ENCODE data around the gene ERH. TPM values are rescaled to one million over a fixed set of nuclear protein-coding genes. Genes with fewer than 3 reads are reported as not detected.
"Not testable (repeated sequence)": the region's sequence is repeated elsewhere in the genome, so short reads cannot be mapped to it uniquely, and the experiment has no call there.

ERH gene
- total and polyA plus RNA-seq, 5 donors from 2014 or later: 57.2 to 117 (median 85.0) TPM

DNA sequence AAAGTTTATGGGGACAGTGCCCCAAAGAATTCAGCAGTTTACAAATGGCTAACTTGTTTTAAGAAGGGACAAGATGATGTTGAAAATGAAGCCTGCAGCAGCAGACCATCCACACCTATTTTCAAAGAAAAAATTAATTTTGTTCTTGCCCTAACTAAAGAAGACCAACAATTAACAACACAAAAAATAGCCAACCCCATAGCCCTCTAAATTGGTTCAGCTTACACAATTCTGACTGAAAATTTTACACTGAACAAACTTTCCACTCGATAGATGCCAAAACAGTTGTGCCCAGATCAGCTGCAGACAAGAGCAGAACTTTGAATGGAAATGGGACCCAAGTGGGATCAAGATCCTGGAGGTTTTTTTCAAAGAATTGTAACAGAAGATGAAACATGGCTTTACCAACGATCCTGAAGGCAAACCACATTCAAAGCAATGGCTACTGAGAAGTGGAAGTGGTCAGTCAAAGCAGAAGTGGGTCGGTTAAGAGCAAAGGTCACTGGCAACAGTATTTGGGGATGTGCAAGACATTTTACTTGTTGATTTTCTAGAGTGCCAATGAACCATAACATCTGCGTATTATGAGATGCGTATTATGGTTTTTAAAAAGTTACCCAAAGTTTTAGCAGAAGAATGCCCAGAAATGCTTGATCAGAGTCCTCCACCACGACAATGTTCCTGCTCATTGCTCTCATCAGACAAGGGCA is 30.3 kb upstream of the ERH start:
- peaks cover 0 to 1% (median 0%) of the 10 kb centered on the region in 7 donors for H3K9me3 Mint-ChIP-seq
- no peaks in the 10 kb centered on the region for H3K27me3 ChIP-seq (ENCODE audit: control insufficient read depth, insufficient read depth, low read length)
- peaks cover 0 to 10% (median 6%) of the 10 kb centered on the region in 4 donors for H3K4me1 Mint-ChIP-seq
- ATAC-seq (ENCODE audit: low read depth in 2 of 2) (no peak), DNase-seq (no peak)
- no peaks in the 10 kb centered on the region for H3K4me1 ChIP-seq (ENCODE audit: control insufficient read depth, insufficient read depth, low read length, poor library complexity, severe bottlenecking)
- H3K27ac Mint-ChIP-seq: no peak overlapping the region
- no peak overlapping the region for H3K4me3 ChIP-seq (ENCODE audit: low read depth, low read length)
- H3K36me3 ChIP-seq (ENCODE audit: control insufficient read depth, insufficient read depth, low read length): peaks cover 39% of the 10 kb centered on the region
- H3K9me3 ChIP-seq (ENCODE audit: control insufficient read depth in 2 of 2, low read length in 2 of 2): no peaks in the 10 kb centered on the region
- no peaks in the 10 kb centered on the region for H3K27me3 Mint-ChIP-seq
- H3K4me3 Mint-ChIP-seq: no peak overlapping the region
- H3K36me3 Mint-ChIP-seq: peaks cover 52% of the 10 kb centered on the region
- no peak overlapping the region for H3K27ac ChIP-seq (ENCODE audit: insufficient read depth, low read length, poor library complexity, severe bottlenecking)

DNA sequence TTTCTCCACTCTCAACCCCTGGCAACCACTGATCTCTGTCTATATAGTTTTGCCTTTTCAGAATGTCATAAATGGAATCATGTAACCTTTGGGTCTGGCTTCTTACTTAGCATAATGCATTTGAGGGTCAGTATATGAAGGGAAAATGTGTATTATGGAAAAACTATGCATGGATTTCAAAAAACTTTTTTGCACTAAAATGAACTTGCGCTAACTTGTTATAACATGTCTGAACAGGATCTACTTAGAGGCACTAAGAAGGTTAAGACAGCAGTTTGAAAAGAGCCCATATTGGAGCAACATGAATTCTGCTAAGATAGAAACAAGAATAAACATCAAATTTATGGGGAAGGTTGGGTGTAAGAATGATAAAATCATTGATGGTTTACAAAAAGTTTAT is 29.5 kb upstream of the ERH start:
- Histone ChIP-seq H3K27me3 (ENCODE audit: control insufficient read depth, insufficient read depth, low read length) (no peaks in the 10 kb centered on the region), H3K9me3 (ENCODE audit: control insufficient read depth in 2 of 2, low read length in 2 of 2) (no peaks in the 10 kb centered on the region), H3K4me3 (ENCODE audit: low read depth, low read length) (no peak overlapping the region), H3K4me1 (ENCODE audit: control insufficient read depth, insufficient read depth, low read length, poor library complexity, severe bottlenecking) (no peaks in the 10 kb centered on the region), H3K36me3 (ENCODE audit: control insufficient read depth, insufficient read depth, low read length) (peaks cover 39% of the 10 kb centered on the region), H3K27ac (ENCODE audit: insufficient read depth, low read length, poor library complexity, severe bottlenecking) (no peak overlapping the region)
- H3K27me3 Mint-ChIP-seq: no peaks in the 10 kb centered on the region
- peaks cover 0 to 1% (median 0%) of the 10 kb centered on the region in 7 donors for H3K9me3 Mint-ChIP-seq
- DNase-seq (no peak), ATAC-seq (ENCODE audit: low read depth in 2 of 2) (no peak)
- peaks cover 0 to 7% (median 2%) of the 10 kb centered on the region in 4 donors for H3K4me1 Mint-ChIP-seq
- no peak overlapping the region for H3K27ac Mint-ChIP-seq
- H3K4me3 Mint-ChIP-seq: no peak overlapping the region
- H3K36me3 Mint-ChIP-seq: peaks cover 52% of the 10 kb centered on the region

DNA sequence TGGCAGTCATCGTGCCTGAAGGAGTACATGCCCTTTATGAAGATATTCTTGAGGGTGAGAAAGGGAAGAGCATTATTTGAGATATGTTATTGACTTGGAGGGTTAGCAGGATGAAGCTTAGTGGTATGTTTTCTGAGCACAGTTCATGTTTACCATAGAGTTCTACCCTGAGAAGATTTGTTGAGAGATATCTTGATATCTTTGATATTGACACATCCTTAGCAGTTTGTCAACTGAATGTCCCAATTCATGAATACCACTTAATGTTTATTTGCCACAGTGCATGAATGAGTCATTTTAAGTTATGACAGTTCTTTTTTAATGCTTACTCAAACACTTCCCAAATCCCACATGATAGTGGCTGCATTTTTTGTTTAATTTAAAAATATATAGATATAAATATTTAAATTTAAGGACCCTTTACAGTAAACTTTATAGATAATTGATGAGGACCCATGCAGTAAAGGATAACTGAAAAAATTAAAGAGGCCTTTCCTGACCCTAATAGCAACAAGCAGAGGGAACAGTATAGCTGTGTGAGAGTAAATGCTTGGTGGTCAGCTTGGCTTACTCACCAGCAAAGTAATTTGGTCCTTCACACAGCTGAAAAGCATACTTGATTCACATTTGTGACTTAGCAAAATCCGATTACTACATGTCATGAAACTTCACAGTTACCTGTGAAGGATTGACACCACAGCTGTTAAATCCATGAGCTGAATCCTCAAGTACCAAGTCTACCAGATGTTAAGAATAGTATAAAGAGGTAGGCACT is 26.2 kb upstream of the ERH start:
- H3K27ac Mint-ChIP-seq: peak overlapping the region in 2 of 3 donors; percentile 14 to 56
- no peak overlapping the region for H3K4me3 ChIP-seq (ENCODE audit: low read depth, low read length)
- H3K36me3 ChIP-seq (ENCODE audit: control insufficient read depth, insufficient read depth, low read length): peaks cover 39% of the 10 kb centered on the region
- peaks cover 35% of the 10 kb centered on the region for H3K36me3 Mint-ChIP-seq
- peaks cover 11 to 20% (median 16%) of the 10 kb centered on the region in 4 donors for H3K4me1 Mint-ChIP-seq
- no peak overlapping the region for H3K4me3 Mint-ChIP-seq
- DNase-seq (no peak), ATAC-seq (ENCODE audit: low read depth in 2 of 2) (no peak)
- no peaks in the 10 kb centered on the region for H3K27me3 ChIP-seq (ENCODE audit: control insufficient read depth, insufficient read depth, low read length)
- H3K27me3 Mint-ChIP-seq: no peaks in the 10 kb centered on the region
- peaks cover 0 to 1% (median 0%) of the 10 kb centered on the region in 7 donors for H3K9me3 Mint-ChIP-seq
- H3K9me3 ChIP-seq (ENCODE audit: control insufficient read depth in 2 of 2, low read length in 2 of 2): no peaks in the 10 kb centered on the region
- no peaks in the 10 kb centered on the region for H3K4me1 ChIP-seq (ENCODE audit: control insufficient read depth, insufficient read depth, low read length, poor library complexity, severe bottlenecking)
- no peak overlapping the region for H3K27ac ChIP-seq (ENCODE audit: insufficient read depth, low read length, poor library complexity, severe bottlenecking)

DNA sequence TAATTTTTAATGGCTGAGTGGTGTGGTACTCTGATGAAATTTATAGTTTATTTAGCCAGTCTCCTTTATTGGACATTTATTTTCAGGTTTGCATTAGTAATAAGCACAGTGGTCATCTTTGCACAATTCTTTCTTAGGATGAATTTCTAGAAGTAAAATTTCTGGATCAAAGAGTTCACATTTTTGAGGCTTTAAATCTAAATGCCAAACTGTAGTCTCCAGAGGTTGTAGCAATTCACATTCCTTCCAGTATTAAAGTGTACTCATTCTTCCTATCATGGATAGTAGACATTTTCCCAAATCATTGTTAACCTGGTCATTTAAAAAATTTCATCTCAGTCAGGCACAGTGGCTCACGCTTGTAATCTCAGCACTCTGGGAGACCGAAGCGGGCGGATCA is 25.2 kb upstream of the ERH start:
- Histone ChIP-seq H3K27ac (ENCODE audit: insufficient read depth, low read length, poor library complexity, severe bottlenecking) (no peak overlapping the region), H3K9me3 (ENCODE audit: control insufficient read depth in 2 of 2, low read length in 2 of 2) (no peaks in the 10 kb centered on the region), H3K36me3 (ENCODE audit: control insufficient read depth, insufficient read depth, low read length) (peaks cover 34% of the 10 kb centered on the region), H3K27me3 (ENCODE audit: control insufficient read depth, insufficient read depth, low read length) (no peaks in the 10 kb centered on the region), H3K4me1 (ENCODE audit: control insufficient read depth, insufficient read depth, low read length, poor library complexity, severe bottlenecking) (no peaks in the 10 kb centered on the region), H3K4me3 (ENCODE audit: low read depth, low read length) (no peak overlapping the region)
- Mint-ChIP-seq H3K4me3 (no peak overlapping the region), H3K4me1 (peaks cover 14 to 31% (median 18%) of the 10 kb centered on the region in 4 donors), H3K27ac (no peak overlapping the region), H3K36me3 (peaks cover 30% of the 10 kb centered on the region), H3K27me3 (no peaks in the 10 kb centered on the region), H3K9me3 (peaks cover 0 to 1% (median 0%) of the 10 kb centered on the region in 7 donors)
- DNase-seq (no peak), ATAC-seq (ENCODE audit: low read depth in 2 of 2) (no peak)

DNA sequence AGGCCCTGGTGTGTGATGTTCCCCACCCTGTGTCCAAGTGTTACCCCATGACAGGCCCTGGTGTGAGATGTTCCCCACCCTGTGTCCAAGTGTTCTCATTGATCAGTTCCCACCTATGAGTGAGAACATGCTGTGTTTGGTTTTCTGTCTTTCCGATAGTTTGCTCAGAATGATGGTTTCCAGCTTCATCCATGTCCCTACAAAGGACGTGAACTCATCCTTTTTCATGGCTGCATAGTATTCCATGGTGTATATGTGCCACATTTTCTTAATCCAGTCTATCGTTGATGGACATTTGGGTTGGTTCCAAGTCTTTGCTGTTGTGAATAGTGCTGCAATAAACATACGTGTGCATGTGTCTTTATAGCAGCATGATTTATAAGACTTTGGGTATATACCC is 18.0 kb upstream of the ERH start:
- not testable (repeated sequence) for ATAC-seq (ENCODE audit: low read depth in 2 of 2); H3K27me3 ChIP-seq (ENCODE audit: control insufficient read depth, insufficient read depth, low read length); H3K36me3 Mint-ChIP-seq; H3K27ac Mint-ChIP-seq; H3K36me3 ChIP-seq (ENCODE audit: control insufficient read depth, insufficient read depth, low read length); H3K27ac ChIP-seq (ENCODE audit: insufficient read depth, low read length, poor library complexity, severe bottlenecking); H3K9me3 ChIP-seq (ENCODE audit: control insufficient read depth in 2 of 2, low read length in 2 of 2); DNase-seq; H3K4me1 ChIP-seq (ENCODE audit: control insufficient read depth, insufficient read depth, low read length, poor library complexity, severe bottlenecking); H3K4me3 ChIP-seq (ENCODE audit: low read depth, low read length); H3K4me3 Mint-ChIP-seq; H3K27me3 Mint-ChIP-seq; H3K9me3 Mint-ChIP-seq
- peaks cover 20 to 48% (median 28%) of the 10 kb centered on the region in 4 donors for H3K4me1 Mint-ChIP-seq

DNA sequence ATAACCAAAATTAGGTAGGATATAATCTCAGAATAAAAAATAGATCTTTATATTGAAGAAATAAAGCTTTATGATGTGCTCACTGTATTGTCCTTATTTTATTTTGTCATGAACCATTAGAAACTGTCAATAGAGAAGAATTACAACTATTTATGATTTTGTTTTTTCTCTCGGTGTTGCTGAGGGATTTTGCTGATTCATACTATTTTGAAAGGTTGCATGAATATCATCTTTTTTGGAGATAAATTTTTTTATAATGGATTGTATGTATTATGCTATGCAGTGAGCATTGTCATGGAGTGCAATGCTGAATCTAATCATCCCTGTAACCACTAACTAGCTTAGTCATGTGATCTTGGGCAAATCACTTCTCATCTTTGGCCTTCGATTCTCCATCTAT is 15.4 kb upstream of the ERH start:
- peaks cover 9% of the 10 kb centered on the region for H3K36me3 Mint-ChIP-seq
- Histone ChIP-seq H3K9me3 (ENCODE audit: control insufficient read depth in 2 of 2, low read length in 2 of 2) (no peaks in the 10 kb centered on the region), H3K27ac (ENCODE audit: insufficient read depth, low read length, poor library complexity, severe bottlenecking) (no peak overlapping the region), H3K27me3 (ENCODE audit: control insufficient read depth, insufficient read depth, low read length) (no peaks in the 10 kb centered on the region), H3K4me3 (ENCODE audit: low read depth, low read length) (no peak overlapping the region), H3K4me1 (ENCODE audit: control insufficient read depth, insufficient read depth, low read length, poor library complexity, severe bottlenecking) (no peaks in the 10 kb centered on the region), H3K36me3 (ENCODE audit: control insufficient read depth, insufficient read depth, low read length) (no peaks in the 10 kb centered on the region)
- H3K27ac Mint-ChIP-seq: no peak overlapping the region
- H3K4me1 Mint-ChIP-seq: peaks cover 7 to 31% (median 21%) of the 10 kb centered on the region in 4 donors
- H3K27me3 Mint-ChIP-seq: no peaks in the 10 kb centered on the region
- peaks cover 0 to 8% (median 0%) of the 10 kb centered on the region in 7 donors for H3K9me3 Mint-ChIP-seq
- H3K4me3 Mint-ChIP-seq: no peak overlapping the region
- DNase-seq (no peak), ATAC-seq (ENCODE audit: low read depth in 2 of 2) (no peak)

DNA sequence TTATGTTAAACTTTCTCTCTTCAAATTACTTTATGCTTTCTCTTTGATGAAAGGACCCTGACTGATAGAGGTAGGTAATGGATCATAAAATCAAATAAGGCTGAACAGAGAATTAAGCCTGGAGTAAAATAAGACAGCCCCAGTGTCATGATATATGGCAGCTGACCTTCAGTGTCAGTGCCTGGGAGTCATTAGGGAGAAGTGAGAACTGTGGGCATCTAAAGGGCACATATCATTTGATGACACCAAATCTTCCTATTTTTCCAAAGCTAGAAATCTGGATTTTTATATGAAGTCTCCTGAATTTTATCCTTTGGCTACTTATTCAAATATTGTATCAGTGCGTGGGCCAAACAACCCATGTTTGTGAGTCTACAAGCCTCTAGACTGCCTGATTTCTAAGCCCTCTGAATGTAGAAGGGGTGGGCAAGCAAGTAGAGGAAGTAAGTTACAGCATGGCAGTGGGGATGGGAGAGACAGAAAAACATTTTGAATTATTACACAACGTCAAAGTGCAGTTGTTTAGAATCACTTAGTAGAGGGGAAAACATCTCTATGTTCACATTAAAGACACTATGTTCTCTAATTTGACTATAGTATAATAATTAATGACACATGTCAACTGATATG is 10.3 kb upstream of the ERH start:
- peaks cover 19 to 39% (median 23%) of the 10 kb centered on the region in 4 donors for H3K4me1 Mint-ChIP-seq
- H3K27ac ChIP-seq (ENCODE audit: insufficient read depth, low read length, poor library complexity, severe bottlenecking): no peak overlapping the region
- H3K36me3 Mint-ChIP-seq: peaks cover 17% of the 10 kb centered on the region
- no peaks in the 10 kb centered on the region for H3K4me1 ChIP-seq (ENCODE audit: control insufficient read depth, insufficient read depth, low read length, poor library complexity, severe bottlenecking)
- H3K27ac Mint-ChIP-seq: no peak overlapping the region
- H3K4me3 ChIP-seq (ENCODE audit: low read depth, low read length): no peak overlapping the region
- no peak for ATAC-seq (ENCODE audit: low read depth in 2 of 2)
- H3K27me3 Mint-ChIP-seq: no peaks in the 10 kb centered on the region
- DNase-seq: no peak
- H3K9me3 Mint-ChIP-seq: no peaks in the 10 kb centered on the region
- H3K4me3 Mint-ChIP-seq: no peak overlapping the region
- peaks cover 10% of the 10 kb centered on the region for H3K36me3 ChIP-seq (ENCODE audit: control insufficient read depth, insufficient read depth, low read length)
- no peaks in the 10 kb centered on the region for H3K27me3 ChIP-seq (ENCODE audit: control insufficient read depth, insufficient read depth, low read length)
- no peaks in the 10 kb centered on the region for H3K9me3 ChIP-seq (ENCODE audit: control insufficient read depth in 2 of 2, low read length in 2 of 2)
